8988T (cell line): Measurements from ENCODE around the gene PRXL2C.
A peak's percentile ranks its signal among the peaks of the same experiment; 100 is the strongest.
"Not testable (repeated sequence)": the region's sequence is repeated elsewhere in the genome, so short reads cannot be mapped to it uniquely, and the experiment has no call there.

Experiments
- DNase-seq: peaks from one replicate; pipeline ENCODE4 v3.0.0; 2011

The PRXL2C gene

GRCh38 chr9:96655198-96655851 is at the start of gene PRXL2C:
Gene PRXL2C (minus strand): TSS chr9:96655317. CDS start chr9:96655281, 36 bp downstream.
- DNase-seq, result peak; percentile 50

- DNase-seq, result not testable (repeated sequence)
Measured at GRCh38 chr9:96700721-96701375, 45.7 kb upstream of the PRXL2C start.

GRCh38 chr9:96691326-96691725 is 36.2 kb upstream of the PRXL2C start:
- no peak for DNase-seq

- no peak for DNase-seq
Measured at GRCh38 chr9:96688745-96689464, 33.8 kb upstream of the PRXL2C start.

- no peak for DNase-seq
Measured at GRCh38 chr9:96688187-96688586, 33.1 kb upstream of the PRXL2C start.

GRCh38 chr9:96686638-96687335 is 31.7 kb upstream of the PRXL2C start:
- DNase-seq, result peak; percentile 63

GRCh38 chr9:96680812-96681499 is 25.8 kb upstream of the PRXL2C start:
- DNase-seq, result no peak

GRCh38 chr9:96674906-96675538 is 19.9 kb upstream of the PRXL2C start:
- no peak for DNase-seq

- not testable (repeated sequence) for DNase-seq
Measured at GRCh38 chr9:96673786-96674185, 18.7 kb upstream of the PRXL2C start.

- no peak for DNase-seq
Measured at GRCh38 chr9:96668868-96669534, 13.9 kb upstream of the PRXL2C start.

GRCh38 chr9:96667363-96667728 is 12.2 kb upstream of the PRXL2C start:
- DNase-seq, result no peak

- not testable (repeated sequence) for DNase-seq
Measured at GRCh38 chr9:96666653-96667362, 11.7 kb upstream of the PRXL2C start.

GRCh38 chr9:96665789-96666188 is 10.7 kb upstream of the PRXL2C start:
- DNase-seq, result no peak

GRCh38 chr9:96663506-96664120 is 8.5 kb upstream of the PRXL2C start:
- no peak for DNase-seq

GRCh38 chr9:96661711-96662110 is 6.6 kb upstream of the PRXL2C start:
- DNase-seq, result no peak

GRCh38 chr9:96660692-96661248 is 5.7 kb upstream of the PRXL2C start:
- DNase-seq, result no peak

- DNase-seq, result peak; percentile 62
Measured at GRCh38 chr9:96654450-96655197, 493 bp downstream of the PRXL2C start.

GRCh38 chr9:96651626-96652025 is 3.5 kb downstream of the PRXL2C start:
- DNase-seq, result no peak

GRCh38 chr9:96649620-96650324 is 5.3 kb downstream of the PRXL2C start:
- no peak for DNase-seq
